K562 (cell line): ENCODE results near the gene GPC3. TPM values are rescaled to one million over a fixed set of nuclear protein-coding genes. Genes with fewer than 3 reads are reported as not detected.

ENCODE experiments used
- ATAC-seq: fragments of 200-7000 bp; cut with Tn5 transposase; 3 replicates; pipeline ENCODE4 v1.9.1; 2020; ENCODE audit warnings: moderate library complexity
- BruUV-seq: library from RNA; stranded (reverse); fragments of 400-500 nt; replicated peaks from 2 replicates; lab custom pipeline; 2021; lab: Mats Ljungman, UMichigan
- CTCF ChIA-PET: fragments of 300-600 bp; formaldehyde crosslinking; extraction: SDS; loops from one replicate; lab custom pipeline; 2021; ENCODE audit warnings: low intra/inter-chr PET ratio; lab: Yijun Ruan, JAX
- POLR2A ChIA-PET: fragments of 300-600, 350-650 bp; sonication (Branson Sonifier 250); formaldehyde crosslinking; extraction: SDS; loops from one replicate; lab custom pipeline; 2021; ENCODE audit warnings: antibody characterized with exemption, inconsistent platforms; lab: Yijun Ruan, JAX
- DNase-seq, 4 experiments: peaks; one replicate each; pipeline versions ENCODE4 v3.0.0 to v3.0.0-alpha.2; 2011 to 2018; ENCODE audit warnings: low spot score in 3 of 4, mixed read lengths in 3 of 4; ENCODE audit errors: extremely low read depth in 1 of 4
- FAIRE-seq: peaks from 2 replicates; lab custom pipeline; 2011; peaks lifted over from hg19 to GRCh38; lab: Jason Lieb, UNC
- H2AFZ ChIP-seq: 2 replicates; pipeline ENCODE4 v1.6.0; 2011; ENCODE audit warnings: low read depth, low read length, control low read depth, inconsistent platforms
- H3K27ac ChIP-seq: fragments of 200-600 bp; 3 replicates; pipeline ENCODE4 v1.8.0; 2011; ENCODE audit warnings: low read depth, mild to moderate bottlenecking, control low read depth, inconsistent platforms, low read length, moderate library complexity, mixed read lengths; ENCODE audit errors: extremely low read depth
- H3K27me3 ChIP-seq, 2 experiments: fragments of 300-600 bp in 1 of 2; 2 replicates in 1 of 2; 3 replicates in 1 of 2; pipeline versions ENCODE4 v1.6.0 to v1.8.0; 2011; ENCODE audit warnings: inconsistent platforms in 2 of 2, low read length in 2 of 2, mild to moderate bottlenecking in 1 of 2, mixed read lengths in 1 of 2, moderate library complexity in 1 of 2; ENCODE audit not compliant: control insufficient read depth in 2 of 2, insufficient read depth in 2 of 2
- H3K36me3 ChIP-seq: fragments of 300-600 bp; 3 replicates; pipeline ENCODE4 v1.8.0; 2011; ENCODE audit warnings: mild to moderate bottlenecking, low read length, inconsistent platforms; ENCODE audit not compliant: control insufficient read depth, insufficient read depth
- H3K4me1 ChIP-seq, 2 experiments: fragments of 200-600 bp in 1 of 2; replicated peaks in 1 of 2; 2 replicates in 1 of 2; 3 replicates in 1 of 2; pipeline versions ENCODE4 v1.5.1 to v1.8.0; 2011; ENCODE audit warnings: inconsistent platforms in 2 of 2, low read length in 2 of 2, mild to moderate bottlenecking in 1 of 2, mixed read lengths in 1 of 2, moderate library complexity in 1 of 2; ENCODE audit not compliant: control insufficient read depth in 2 of 2, insufficient read depth in 2 of 2
- H3K4me2 ChIP-seq: 2 replicates; pipeline ENCODE4 v1.6.1; 2011; ENCODE audit warnings: low read length, control low read depth, inconsistent platforms, mixed read lengths; ENCODE audit not compliant: insufficient read depth
- H3K4me3 ChIP-seq: fragments of 200-600 bp; sonication (generic), shearing (Covaris generic); 2 replicates; pipeline ENCODE4 v1.5.1; 2016; ENCODE audit warnings: control low read depth, inconsistent platforms
- H3K79me2 ChIP-seq: fragments of 200-600 bp; 3 replicates; pipeline ENCODE4 v1.8.0; 2011; ENCODE audit warnings: low read length, inconsistent platforms; ENCODE audit not compliant: control insufficient read depth, insufficient read depth
- H3K9ac ChIP-seq, 2 experiments: 2 replicates each; pipeline versions ENCODE4 v1.6.0 to v1.6.1; 2011; ENCODE audit warnings: low read depth in 2 of 2, low read length in 2 of 2, control low read depth in 1 of 2, inconsistent platforms in 1 of 2, mild to moderate bottlenecking in 1 of 2, mixed read lengths in 1 of 2; ENCODE audit not compliant: insufficient read depth in 1 of 2
- H3K9me1 ChIP-seq: one replicate; pipeline ENCODE4 v1.6.0; 2011; ENCODE audit warnings: inconsistent platforms, mild to moderate bottlenecking, low read length, moderate library complexity; ENCODE audit not compliant: control insufficient read depth, insufficient read depth
- H3K9me3 ChIP-seq: replicated peaks from 2 replicates; pipeline ENCODE4 v1.5.1; 2011; ENCODE audit warnings: low read depth, low read length, inconsistent platforms; ENCODE audit not compliant: control insufficient read depth, insufficient read depth
- H4K20me1 ChIP-seq: replicated peaks from 2 replicates; pipeline ENCODE4 v1.6.1; 2011; ENCODE audit warnings: low read length, inconsistent platforms, mixed read lengths; ENCODE audit not compliant: control insufficient read depth, insufficient read depth
- AFF4 ChIP-seq: sonication (generic); formaldehyde crosslinking; IDR thresholded peaks from 2 replicates; pipeline ENCODE4 v1.8.0; 2023; ENCODE audit warnings: mild to moderate bottlenecking, missing genetic modification reagents
- ATF1 ChIP-seq, 2 experiments: fragments of 450-650 bp in 1 of 2; IDR thresholded peaks; 2 replicates each; pipeline ENCODE4 v1.6.1; 2016; ENCODE audit warnings: missing compliant biosample characterization in 1 of 2, missing genetic modification characterization in 1 of 2
- ATF3 ChIP-seq, 2 experiments: fragments of 450-650 bp in 1 of 2; sonication (generic) in 1 of 2; formaldehyde crosslinking in 1 of 2; IDR thresholded peaks in 1 of 2; conservative IDR thresholded peaks in 1 of 2; 2 replicates each; pipeline versions ENCODE4 v1.6.1 to v1.8.1; 2016 to 2023; ENCODE audit warnings: mild to moderate bottlenecking in 2 of 2, moderate library complexity in 2 of 2, inconsistent platforms in 1 of 2, missing genetic modification reagents in 1 of 2
- NCOR1 ChIP-seq: fragments of 450-650 bp; IDR thresholded peaks from 2 replicates; pipeline ENCODE4 v1.6.1; 2016; ENCODE audit warnings: mild to moderate bottlenecking, moderate library complexity
- NFIC ChIP-seq: fragments of 450-650 bp; IDR thresholded peaks from 2 replicates; pipeline ENCODE4 v1.6.1; 2017; ENCODE audit warnings: mild to moderate bottlenecking, inconsistent platforms
- PHF8 ChIP-seq: fragments of 200-600 bp; sonication (generic); IDR thresholded peaks from 2 replicates; pipeline ENCODE4 v1.6.1; 2012; ENCODE audit warnings: mixed run types, mild to moderate bottlenecking, inconsistent platforms, low read length, moderate library complexity, borderline replicate concordance
- WGBS: fragments of 100-300 bp; shearing (Covaris generic); methylation state at CpG from one replicate; pipeline ENCODE4 v1.1.6; 2016; ENCODE audit warnings: low coverage, mixed read lengths; ENCODE audit not compliant: insufficient coverage; ENCODE audit errors: missing lambda C conversion rate; 5-methylcytosine and 5-hydroxymethylcytosine counted together
- in situ Hi-C: fragments of 300-500 bp; cut with MboI; formaldehyde crosslinking; loops from 4 replicates; pipeline ENCODE4 v1.15.0; 2018; ENCODE audit warnings: inconsistent platforms, mixed read lengths
- intact Hi-C: fragments of 100-400 bp; cut with micrococcal nuclease; formaldehyde crosslinking; loops from 2 replicates; pipeline ENCODE4 v1.14.2; 2022
- polyA plus RNA-seq, 8 experiments: library from polyadenylated mRNA; depleted of rRNA in 4 of 8; stranded (reverse) in 5 of 8; unstranded in 3 of 8; fragments of >200 nt; fragmentation: Nextera tagmentation in 2 of 8; fragmentation: Illumina TruSeq in 1 of 8; extraction: Ambion mirVana in 2 of 8; extraction: Trizol in 1 of 8; gene quantifications; 2 replicates each; pipeline versions ENCODE4 v1.2.1 to v1.2.3, GENCODE V29; 2011 to 2014; ENCODE audit warnings: inconsistent platforms in 1 of 8, missing spikeins in 1 of 8
- small RNA-seq: library from RNA; depleted of rRNA; stranded (forward); fragments of <200 nt; gene quantifications from one replicate; pipeline ENCODE3, GENCODE V24; 2014
- total RNA-seq, 7 experiments: library from RNA; depleted of rRNA in 6 of 7; stranded (reverse); fragments of >200 nt in 6 of 7; fragmentation: Illumina TruSeq in 2 of 7; extraction: Trizol in 2 of 7; gene quantifications; 2 replicates each; pipeline versions ENCODE4 v1.2.1 to v1.2.3, GENCODE V29; 2011 to 2021; ENCODE audit warnings: low replicate concordance in 1 of 7

The GPC3 gene
- total and polyA plus RNA-seq, 9 of the 15 experiments (the other 6 are each of a cell fraction or from before 2014, with no cell fraction given): 0.42 TPM; not detected in 8

- TF ChIP-seq AFF4 (CRISPR knock-in tag) (no peak), PHF8 (no peak)
These were observed 492.0 kb downstream of the GPC3 start (continued) for GRCh38 chrX:133493366-133493765.

GRCh38 chrX:133490955-133491354, 494.4 kb downstream of the GPC3 start:
- ATAC-seq: no peak
- no peak for TF ChIP-seq NCOR1
- TF ChIP-seq ATF1 (CRISPR knock-in tag; IDR thresholded peaks at IDR 0.05): no peak
- no peak for TF ChIP-seq ATF1 (tag; IDR thresholded peaks at IDR 0.05)
- no peak for TF ChIP-seq NFIC
- TF ChIP-seq ATF3 (IDR thresholded peaks at IDR 0.05): no peak
- no peak for TF ChIP-seq ATF3 (CRISPR knock-in tag; conservative IDR thresholded peaks at IDR 0.05)

More at GRCh38 chrX:133490955-133491354, 494.4 kb downstream of the GPC3 start:
- H3K9ac ChIP-seq: no peak overlapping the region
- no peaks in the 10 kb centered on the region for H3K9me3 ChIP-seq
- 0% methylated on average over 1 of the region's 1 CpG for WGBS
- DNase-seq (no peak), FAIRE-seq (no peak)
- no peaks in the 10 kb centered on the region for H3K79me2 ChIP-seq
- POLR2A ChIA-PET: interaction anchor here (0.8 kb wide), 1 partner anchor 752 kb away, joined by 3 read pairs; no protein-coding TSS in a partner anchor
- H3K4me1 ChIP-seq: no peaks in the 10 kb centered on the region
- H3K27me3 ChIP-seq: no peaks in the 10 kb centered on the region
- in situ Hi-C loops (no loop called here), intact Hi-C loops (loop anchor here (10.0 kb wide), 1 partner anchor 164 kb away; no protein-coding TSS in a partner anchor)
- no TSS peak for BruUV-seq
- H4K20me1 ChIP-seq: no peaks in the 10 kb centered on the region
- H3K4me2 ChIP-seq: no peak overlapping the region
- H3K4me3 ChIP-seq: no peak overlapping the region
- H2AFZ ChIP-seq: no peak overlapping the region
- H3K27ac ChIP-seq: no peak overlapping the region
- CTCF ChIA-PET: no interaction called here
- no peaks in the 10 kb centered on the region for H3K9me1 ChIP-seq
- H3K36me3 ChIP-seq: no peaks in the 10 kb centered on the region

Small RNA genes lying within 50 kb of the gene (small RNA-seq; reads per million reads assigned to genes)
- not detected for gene RNU6-203P
